GM12892 (cell line): ENCODE data around the gene IRF2.
A peak's percentile ranks its signal among the peaks of the same experiment; 100 is the strongest.

ENCODE experiments used
- POLR2A ChIP-seq: IDR thresholded peaks from 2 replicates; pipeline ENCODE4 v1.6.1; 2011; ENCODE audit warnings: low read depth, low read length, control low read depth
- POLR2AphosphoS5 ChIP-seq: IDR thresholded peaks from 2 replicates; pipeline ENCODE4 v1.6.1; 2011; ENCODE audit warnings: low read depth, low read length, control low read depth
- TAF1 ChIP-seq: IDR thresholded peaks from 2 replicates; pipeline ENCODE4 v1.6.1; 2011; ENCODE audit warnings: low read depth, mild to moderate bottlenecking, control low read depth, low read length, borderline replicate concordance

GRCh38 chr4:184471881-184472613 lies 2.3 kb downstream of the IRF2 start:
- TF ChIP-seq POLR2A (no peak; the same call in none of the 2 replicates), TAF1 (peak; percentile 54; the same call in 1 of the 2 replicates), POLR2AphosphoS5 (no peak)
